ENCODE measurements around the gene C4orf50.
"Not testable (repeated sequence)": the region's sequence is repeated elsewhere in the genome, so short reads cannot be mapped to it uniquely, and the experiment has no call there.

C4orf50 gene

DNA sequence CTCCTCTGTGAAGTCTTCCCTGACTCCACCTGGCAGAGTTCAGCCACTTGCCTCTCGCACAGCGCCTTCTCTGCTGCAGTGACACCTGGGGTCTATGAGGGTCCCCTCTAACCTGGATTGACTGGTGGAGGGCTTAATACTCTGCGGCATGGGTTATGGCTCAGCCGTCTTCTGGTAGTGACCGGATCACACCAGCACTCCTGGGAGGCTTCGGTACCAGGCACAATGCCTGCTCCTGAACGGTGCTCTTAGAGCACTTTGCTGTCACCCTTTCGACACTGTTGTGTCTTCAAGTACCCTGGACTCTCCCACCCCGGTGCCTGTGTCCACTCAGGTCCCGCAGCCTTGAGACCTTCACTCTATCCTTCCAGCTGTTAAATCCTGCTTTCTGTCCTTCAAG is 50.0 kb downstream of the C4orf50 start:
- no peak for DNase-seq (ENCODE audit: low read depth)

DNA sequence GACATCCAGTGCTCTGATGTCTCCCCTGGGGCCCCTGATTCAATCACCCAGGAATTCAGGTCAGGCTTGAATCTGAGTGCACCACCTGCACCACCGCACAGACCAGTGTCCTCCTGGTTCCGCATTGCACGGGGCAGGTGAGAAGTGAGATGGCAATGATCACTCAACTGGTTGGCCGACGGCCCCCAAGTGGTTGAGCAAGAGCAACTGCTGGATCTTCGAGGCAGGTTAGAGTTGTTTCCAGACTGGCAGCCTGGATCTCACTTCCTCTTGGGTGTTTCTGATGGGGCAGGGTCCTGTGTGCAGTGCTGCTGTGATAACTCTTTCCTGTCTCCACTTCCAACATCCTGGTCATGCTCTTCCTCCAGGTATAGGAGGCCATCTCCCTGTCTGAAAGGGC is 50.4 kb downstream of the C4orf50 start:
- no peak for DNase-seq (ENCODE audit: low read depth)

DNA sequence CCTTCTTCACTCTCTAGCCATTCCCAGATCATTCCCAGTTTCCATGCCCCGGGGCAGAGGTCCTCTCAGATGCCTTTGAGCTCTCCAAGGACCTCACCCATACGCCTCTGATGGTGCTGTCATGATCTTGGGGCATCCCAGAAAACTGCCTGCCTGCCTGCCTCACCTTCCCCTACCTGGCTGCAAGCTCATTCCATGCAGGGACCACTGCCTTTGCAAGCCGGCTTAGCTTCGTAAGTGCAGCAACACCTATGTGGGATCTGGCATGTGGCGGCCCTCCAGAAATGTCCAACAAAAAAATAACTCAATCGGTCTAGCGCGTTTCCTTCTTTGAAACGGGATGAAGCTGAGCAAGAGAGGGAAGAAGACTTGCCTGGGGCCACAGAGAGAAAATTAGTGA is 53.0 kb downstream of the C4orf50 start:
- no peak for DNase-seq (ENCODE audit: low read depth)

DNA sequence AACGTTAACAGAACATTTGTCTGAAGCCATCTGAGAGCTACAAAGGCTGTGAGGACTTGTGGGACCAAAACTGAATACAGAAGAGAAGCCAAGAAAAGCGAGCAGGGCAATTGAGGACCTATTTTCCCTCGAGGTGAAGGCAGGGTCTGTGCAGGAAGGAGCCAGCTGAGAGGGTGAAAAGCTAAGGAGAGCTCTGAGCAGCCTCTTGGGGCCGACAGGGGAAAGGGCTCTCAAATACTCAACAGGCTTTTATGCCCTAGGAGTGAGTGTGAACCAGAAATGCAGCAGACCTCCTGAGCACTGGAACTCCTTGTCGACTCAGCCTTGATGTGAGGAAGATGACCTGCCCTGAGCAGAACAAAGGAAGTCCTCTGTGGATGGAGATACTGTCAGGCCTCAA is 54.2 kb downstream of the C4orf50 start:
- DNase-seq (ENCODE audit: low read depth), result no peak

DNA sequence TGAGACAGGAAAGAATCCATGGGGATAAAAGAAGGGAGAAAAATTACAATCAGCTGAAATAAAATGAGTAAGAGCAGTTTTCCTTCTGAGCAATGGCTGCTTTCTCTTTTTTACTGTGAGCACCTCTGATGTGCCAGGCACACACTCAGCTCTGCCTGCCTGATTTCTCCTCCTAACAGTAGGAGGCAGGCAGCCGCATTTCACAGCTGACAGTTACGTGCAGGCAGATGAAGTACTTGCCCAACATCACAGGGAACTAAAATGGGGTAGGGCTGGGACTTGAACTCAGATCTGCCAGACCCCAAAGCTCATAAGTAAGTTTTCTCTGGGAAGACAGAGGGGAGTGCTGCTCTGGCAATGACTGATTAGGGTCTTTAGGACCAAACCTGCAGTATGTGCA is 54.6 kb downstream of the C4orf50 start:
- no peak for DNase-seq (ENCODE audit: low read depth)

DNA sequence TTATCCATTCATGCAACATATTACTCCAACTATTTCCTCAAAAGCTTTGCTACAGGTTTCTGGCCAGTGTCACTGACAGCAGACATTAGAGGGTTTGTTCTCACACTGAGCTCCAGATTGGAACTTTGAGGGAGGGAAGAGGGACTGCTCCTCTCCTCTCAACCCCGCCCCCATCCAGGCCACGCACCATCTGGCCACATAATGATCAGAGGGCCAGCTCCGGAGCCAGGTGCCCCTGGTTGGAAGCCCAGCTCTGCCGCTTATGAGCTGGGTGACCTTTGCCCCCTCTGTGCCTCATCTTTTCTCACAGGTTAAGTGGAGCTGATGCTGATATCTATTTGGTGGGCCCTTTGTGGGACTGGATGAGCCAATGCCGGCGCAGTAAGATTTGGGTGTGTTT is 55.8 kb downstream of the C4orf50 start:
- no peak for DNase-seq (ENCODE audit: low read depth)

DNA sequence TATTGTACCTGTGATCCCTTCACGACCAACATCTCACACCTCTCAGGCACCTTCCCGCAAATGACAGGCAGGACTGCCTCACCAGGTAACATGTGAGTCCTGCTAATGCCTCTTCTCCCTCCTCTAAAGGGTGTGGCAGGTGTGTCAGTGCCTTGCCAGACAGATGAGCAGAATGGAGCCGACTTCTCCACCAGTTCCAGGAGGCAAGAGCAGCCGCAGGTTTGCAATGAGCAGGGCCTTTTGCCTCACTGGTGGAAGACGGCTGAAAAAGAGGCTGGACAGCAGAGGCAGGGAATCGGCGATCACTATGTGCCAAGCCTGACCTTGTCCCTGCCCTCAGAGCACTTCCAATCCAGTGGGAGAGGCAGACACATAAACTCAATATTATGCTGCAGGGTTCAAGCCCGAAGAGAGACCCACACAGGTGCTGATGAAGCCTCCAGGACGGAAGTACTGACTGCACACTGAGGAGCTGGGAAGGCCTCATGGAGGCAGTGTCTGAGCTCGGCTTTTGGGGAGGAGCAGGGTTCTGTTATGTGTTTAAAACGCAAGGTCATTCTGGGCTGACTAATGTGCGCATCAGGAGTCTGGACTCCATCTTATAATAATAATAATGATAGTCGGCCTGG is 57.9 kb downstream of the C4orf50 start:
- DNase-seq (ENCODE audit: low read depth), result no peak

DNA sequence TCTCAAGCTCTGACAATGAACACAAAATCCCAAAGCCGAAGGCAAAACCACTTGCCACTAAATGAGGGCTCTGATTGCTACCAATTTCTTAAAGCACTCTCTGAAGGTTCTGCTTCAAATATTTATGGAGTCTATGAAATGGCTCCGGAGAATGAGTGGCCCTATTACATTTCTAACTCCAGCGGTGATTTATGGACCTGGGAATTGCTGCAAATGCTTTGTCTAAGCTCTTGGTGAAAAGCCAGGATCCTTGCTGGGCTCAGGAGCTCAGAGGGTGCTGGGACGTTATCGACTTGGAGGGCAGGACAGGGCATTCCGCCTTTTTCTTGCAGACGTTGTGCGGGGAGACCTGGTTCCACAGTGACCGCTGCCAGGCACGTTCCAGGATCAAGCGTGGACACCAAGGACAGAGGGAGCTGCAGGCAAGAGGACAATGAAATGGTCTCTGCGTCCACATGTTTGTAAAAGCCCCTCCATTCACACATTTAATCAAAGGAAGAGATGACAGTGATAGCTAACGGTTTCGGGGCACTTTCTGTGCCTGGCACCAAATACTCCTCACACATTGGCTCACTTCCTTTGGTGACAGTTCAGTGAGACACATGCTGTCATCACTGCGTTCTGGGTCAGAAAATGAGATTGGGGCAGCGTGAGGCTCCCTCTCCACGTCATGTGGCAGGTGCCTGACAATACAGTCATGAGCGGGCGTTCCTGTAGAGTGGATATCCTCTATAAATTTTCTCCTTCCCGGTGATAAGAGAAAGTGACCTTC is 58.8 kb downstream of the C4orf50 start:
- DNase-seq (ENCODE audit: low read depth), result no peak

DNA sequence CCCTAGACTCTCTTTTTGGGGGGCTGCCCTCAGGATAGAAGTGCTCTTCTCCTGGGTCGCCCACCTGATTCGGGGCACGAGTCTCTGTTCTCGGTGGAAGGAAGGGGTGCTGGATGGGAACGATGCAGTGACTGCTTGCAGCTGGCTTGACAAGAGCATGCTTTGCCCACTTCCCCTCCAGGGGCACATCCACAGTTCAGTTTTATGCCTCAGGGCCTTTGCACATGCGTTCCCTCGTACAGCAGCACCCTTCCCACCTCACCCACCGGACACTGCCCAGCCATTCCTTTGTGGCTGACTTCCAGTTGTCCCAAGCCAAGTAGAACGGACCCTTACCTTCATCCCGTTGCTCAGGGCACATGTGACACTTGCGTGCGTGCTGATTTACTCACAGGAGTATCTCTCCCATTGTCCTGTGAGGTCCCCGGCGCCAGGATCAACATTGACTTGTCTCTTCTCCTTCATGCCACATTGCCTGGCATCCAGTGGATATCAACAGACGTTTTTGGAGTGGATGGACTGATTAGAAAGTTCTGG is 60.0 kb downstream of the C4orf50 start:
- no peak for DNase-seq (ENCODE audit: low read depth)

DNA sequence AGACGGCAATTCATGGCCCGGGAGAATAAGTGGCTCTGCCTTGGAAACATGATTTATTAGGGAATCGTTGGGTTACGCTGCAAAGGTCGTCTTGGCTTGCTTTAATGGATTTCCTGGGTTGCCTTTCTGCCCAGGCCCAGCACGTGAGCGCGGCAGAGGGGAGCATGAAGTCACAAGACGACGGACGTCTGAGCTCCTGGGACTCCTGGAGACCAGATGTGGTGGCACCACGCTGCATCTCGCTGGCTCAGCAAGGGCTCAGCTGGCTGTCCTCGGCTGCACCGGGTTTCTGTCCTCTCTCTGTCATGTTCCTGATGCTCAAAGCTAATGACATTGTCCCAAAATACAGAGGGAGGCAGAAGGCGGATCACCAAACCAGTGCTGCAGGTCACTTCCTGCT is 61.2 kb downstream of the C4orf50 start:
- no peak for DNase-seq (ENCODE audit: low read depth)

DNA sequence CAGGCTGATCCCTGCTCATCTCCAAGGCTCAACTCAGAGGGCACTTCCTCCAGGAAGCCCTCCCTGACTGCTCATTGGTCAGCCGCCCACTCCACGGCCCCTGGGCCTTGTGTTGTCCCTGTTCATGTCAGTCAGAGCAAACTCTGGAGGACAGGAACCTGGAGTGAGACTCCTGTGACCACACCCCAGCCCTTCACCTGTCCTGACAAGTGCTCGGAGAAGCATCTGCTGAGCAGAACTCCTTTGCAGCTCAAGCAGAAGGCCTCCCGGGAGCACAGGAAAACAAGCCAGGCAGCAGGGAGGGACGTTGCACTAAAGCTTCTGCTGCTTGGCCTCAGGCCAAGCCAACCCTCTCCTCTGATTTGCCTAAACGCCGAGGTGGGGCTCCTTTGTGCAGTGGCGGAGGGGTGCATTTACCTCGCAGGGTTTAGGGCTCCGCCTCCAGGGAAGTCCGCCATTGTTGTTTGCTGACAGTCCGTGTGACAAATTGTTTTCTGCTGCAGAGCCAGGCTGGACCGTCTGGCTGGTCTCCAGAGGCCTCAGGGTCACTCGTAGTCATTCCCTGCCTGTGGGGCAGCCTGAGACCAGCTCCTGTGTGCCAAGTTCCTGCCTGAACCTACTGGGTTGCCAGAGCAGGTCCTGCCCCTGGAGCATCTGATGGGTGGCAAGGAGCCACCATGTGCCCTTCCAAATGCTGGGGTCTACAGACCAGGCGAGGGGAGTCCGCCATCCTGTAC is 61.8 kb downstream of the C4orf50 start:
- no peak for DNase-seq (ENCODE audit: low read depth)

DNA sequence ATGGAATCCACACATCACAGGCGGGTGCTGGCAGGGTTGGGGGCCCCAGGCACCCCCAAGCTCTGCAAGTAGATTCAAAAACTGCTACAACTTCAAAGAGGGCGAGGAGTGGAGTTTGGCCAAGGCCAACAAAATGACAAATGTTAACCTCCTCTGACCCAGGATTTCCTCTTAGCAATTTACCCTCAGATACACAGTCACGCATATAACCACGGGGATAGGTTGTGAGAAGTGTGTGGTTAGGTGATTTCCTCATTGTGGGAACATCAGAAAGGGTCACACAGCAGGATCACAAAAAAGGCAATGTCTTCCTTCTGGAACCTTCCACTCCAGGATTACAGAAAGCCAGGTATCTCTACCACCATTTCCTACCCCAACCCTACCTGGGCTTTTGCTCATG is 62.4 kb downstream of the C4orf50 start:
- DNase-seq (ENCODE audit: low read depth), result no peak

DNA sequence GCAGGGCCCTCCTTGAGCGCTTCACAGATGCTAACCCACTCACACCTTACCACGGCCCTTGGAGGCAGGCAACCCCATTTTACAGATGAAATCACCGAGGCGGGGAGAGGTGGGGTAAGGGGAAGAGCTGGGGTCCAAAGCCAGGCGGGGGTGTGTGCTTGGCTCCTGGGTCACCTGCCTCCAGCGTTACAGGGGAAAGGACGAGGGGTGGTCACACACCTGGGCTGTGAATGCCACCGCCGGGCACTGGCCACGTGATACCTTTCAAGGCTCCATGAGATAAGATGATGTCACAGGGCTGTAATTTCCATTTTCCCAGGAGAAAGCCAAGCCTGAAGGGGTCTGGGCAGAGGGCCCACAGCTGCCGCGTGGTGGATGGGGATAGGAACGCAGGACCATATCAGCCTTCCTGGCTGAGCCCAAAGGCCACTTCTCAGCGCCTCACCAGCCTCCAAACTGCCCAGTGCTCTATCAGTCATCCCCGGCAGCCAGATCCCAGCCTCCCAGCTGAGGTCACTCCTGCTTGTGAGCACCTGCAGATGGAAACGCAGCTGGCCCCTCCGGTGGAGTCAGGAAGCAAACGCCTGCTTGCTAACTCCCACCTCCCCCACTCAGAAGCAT is 62.9 kb downstream of the C4orf50 start:
- no peak for DNase-seq (ENCODE audit: low read depth)

DNA sequence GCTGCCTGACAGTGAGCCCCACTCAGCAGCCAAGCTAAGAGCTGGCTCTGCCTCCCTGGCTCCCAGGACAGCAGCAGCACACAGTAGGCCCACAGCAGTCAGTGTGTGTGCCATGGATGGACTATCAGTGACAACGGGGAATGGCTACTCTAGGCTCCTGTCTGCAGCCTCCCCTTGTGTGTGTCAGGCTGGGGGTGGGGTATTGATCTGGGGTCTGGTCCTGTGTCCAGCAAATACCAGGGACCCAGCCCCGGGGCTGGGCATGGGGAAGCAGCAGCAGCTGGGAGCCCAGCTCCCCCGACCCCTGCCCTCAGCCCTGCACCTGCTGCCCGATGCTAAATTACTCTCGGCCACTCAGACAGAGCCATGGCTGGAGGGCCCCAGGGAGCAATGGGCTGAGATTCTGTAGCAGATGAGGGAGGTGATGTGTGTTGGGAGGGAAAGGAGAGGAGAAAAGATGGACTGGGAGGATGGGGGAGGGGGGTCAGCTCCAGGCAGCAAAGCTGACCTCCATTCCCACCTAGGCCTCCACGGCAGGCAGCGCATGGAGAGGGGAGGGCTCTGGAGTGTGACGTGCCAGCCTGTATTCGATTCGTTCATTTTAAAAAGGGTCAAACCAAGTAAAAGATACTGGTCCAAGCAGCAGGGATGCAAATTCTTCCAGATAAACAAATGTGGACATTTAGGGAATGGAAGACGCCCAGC is 64.0 kb downstream of the C4orf50 start:
- no peak for DNase-seq (ENCODE audit: low read depth)

DNA sequence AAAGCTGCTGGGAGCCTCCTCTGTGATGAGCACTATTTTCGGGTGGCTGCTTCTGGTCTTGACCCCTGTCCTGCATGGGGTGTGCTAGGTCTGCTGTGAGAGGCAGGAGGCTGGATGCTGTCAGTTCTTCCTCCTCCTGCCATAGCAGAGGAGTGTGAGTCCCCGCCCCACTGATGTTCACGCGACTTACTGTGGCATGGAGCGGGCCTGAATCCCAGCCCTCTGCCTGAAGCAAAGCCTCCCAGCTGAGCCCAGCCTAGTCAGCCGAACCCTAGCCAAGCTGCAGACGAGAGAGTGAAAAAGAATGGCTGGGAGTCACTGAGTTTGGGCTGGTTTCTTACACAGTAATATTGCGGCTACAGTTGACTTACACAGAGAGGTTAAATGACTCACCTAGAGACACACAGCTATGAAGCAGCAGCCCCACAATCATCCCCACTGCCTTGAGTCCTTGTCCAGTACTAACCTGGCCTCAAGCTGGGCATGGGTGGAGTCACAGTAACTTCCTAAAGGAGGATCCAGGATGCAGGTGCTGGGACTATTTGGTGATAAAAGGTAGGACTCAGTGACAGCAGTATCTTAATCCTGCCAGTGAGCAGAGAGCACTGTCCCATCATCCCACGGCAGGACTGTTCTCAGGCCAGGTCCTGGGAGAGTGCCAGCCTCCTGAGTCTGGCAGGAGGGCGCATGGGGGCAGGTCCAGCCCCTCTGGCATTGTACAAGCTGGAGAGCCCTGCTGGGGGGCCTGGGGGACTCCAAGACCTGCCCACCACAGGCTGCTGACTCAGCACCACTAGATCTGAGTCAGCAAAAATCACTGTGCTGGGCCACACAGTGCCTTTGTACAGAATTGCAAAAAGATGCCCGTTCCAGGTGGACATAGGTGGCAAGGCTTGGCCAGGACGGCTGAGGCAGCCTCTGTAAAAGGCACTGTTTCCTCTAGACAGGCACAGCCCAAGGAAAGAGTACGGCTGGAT is 65.0 kb downstream of the C4orf50 start:
- DNase-seq (ENCODE audit: low read depth), result no peak

DNA sequence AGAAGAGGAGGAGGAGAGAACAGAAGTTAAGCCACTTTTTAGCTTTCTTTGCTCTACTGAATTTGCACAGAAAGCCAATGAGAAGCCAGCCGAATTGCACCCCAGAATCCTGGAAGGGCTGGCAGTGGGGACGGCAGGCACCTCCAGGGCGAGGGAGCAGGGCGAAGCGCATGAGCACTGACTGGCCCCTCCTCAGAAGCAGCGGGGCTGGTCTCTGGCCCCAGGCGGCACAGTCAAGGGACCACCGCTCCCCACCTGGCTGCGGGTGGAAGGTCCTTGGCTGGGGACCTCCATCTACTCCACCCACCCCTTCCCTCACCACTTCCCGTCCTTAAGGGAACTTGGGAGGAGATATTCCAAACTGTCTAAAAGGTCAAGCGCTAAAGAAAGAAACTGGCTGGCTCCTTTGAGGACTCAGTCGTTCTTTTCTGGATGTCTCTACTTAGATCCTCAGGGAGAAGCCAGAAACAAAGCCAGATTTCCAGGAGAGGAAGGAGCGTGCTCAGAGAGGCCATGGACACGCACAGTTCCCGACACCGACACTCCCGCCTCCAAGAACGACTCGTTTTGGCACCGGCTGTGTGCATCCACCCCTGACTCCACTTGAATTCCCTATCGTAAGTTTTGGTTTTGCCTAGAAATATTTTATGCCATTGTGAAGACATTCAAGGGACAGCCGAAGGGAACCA is 65.8 kb downstream of the C4orf50 start:
- DNase-seq (ENCODE audit: low read depth), result no peak

DNA sequence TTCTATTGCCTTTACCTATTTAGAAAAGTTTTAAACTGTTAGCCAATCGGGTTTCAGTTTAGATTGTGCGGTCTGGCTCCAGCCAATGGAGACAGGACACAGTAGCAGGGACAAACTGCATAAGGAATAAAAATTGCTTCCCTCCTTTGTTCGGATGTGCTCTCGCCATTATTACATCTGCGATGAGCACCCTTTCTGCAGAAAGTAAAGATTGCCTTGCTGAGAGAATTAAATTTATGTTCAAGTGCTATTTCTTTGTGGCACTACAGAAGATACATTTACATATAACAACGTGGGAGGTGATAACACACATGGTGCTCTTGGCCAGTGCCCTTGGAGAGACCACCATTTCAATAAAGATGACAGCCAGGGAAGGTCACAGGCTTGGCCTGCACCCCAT is 71.6 kb downstream of the C4orf50 start:
- not testable (repeated sequence) for DNase-seq (ENCODE audit: low read depth)

DNA sequence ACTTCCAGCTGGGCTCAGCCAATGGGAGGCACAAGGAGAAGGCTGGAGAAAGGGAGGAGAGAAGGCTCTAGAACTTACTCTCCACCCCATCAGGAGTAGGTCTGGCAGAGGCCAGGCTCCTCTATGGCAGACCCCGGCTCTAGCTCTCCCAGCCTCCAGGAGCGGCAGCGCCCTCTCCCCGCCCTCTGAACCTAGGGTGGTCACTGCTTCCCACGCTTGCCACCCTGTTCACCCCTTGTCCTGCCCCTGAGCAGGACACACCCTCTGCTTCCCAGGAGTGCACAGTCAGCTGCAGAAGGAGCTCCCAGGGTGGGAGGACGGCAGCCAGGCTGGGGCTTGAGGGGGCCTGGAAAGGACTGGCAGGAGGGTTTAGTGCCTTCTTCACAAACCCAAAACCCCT is 72.3 kb downstream of the C4orf50 start:
- DNase-seq (ENCODE audit: low read depth), result no peak

DNA sequence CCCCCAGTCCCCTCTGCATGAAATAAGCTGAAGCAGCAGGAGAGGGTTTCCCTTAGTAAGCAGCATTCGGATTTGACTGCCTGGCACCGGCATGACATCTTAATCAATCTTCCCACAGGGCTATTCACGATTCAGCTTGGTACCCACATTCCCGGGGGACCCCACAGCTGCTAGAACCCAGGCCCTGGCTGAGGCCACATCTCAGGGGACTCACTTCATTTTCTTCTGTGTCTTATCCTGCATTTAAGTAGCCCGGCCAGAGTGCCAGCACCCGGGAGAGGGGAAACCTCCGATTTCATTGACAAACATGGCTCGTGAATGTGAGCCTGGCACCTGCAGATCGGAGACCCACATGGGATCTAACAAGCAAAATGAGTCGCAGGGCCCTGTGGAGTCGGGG is 73.1 kb downstream of the C4orf50 start:
- no peak for DNase-seq (ENCODE audit: low read depth)

DNA sequence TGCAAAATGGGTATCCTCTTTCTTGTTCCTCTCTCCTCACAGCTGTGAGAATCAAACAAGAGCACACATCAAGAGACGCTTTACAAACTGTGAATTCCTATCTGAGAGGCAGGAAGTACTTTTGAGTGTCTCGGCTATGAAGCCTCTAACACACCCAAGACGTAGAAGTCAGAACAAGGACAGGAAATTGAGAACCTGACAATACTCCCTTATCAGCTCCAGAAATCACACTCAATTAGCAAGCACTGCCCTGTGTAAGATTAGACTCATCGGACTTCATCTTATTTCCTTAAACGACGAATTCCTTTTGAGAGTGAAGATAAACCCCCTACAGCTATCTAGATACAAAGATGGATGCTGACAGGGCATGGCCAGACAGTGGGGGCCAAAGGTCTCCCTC is 74.7 kb downstream of the C4orf50 start:
- no peak for DNase-seq (ENCODE audit: low read depth)
